Cardiac muscle cell (in vitro differentiated cells and primary cell): Measurements from ENCODE around the gene ZNF268. TPM values are rescaled to one million over a fixed set of nuclear protein-coding genes. Genes with fewer than 3 reads are reported as not detected.

Source experiments
- DNase-seq, 2 donors: peaks; one replicate each; pipeline versions ENCODE4 v3.0.0 to v3.0.0-alpha.2; 2010 to 2017; ENCODE audit warnings: low read depth in 1 of 2, low spot score in 1 of 2
- H3K27ac ChIP-seq: fragments of 200-600 bp; sonication (generic); 2 replicates; pipeline ENCODE4 v1.5.1; 2016
- H3K27me3 ChIP-seq: fragments of 200-600 bp; sonication (generic); 2 replicates; pipeline ENCODE4 v1.6.0; 2016; ENCODE audit warnings: control low read depth
- H3K36me3 ChIP-seq: fragments of 200-600 bp; sonication (generic); 2 replicates; pipeline ENCODE4 v1.5.1; 2016; ENCODE audit warnings: control low read depth
- H3K4me1 ChIP-seq: fragments of 200-600 bp; sonication (generic); 2 replicates; pipeline ENCODE4 v1.8.1; 2017; ENCODE audit warnings: low read depth, mild to moderate bottlenecking, mixed run types
- H3K4me3 ChIP-seq: fragments of 200-600 bp; sonication (generic); 2 replicates; pipeline ENCODE4 v1.5.1; 2016; ENCODE audit warnings: mild to moderate bottlenecking
- H3K9me3 ChIP-seq: fragments of 200-600 bp; sonication (generic); 2 replicates; pipeline ENCODE4 v1.5.1; 2017; ENCODE audit warnings: low read depth, mild to moderate bottlenecking, control low read depth
- CTCF ChIP-seq: IDR thresholded peaks from 2 replicates; pipeline ENCODE4 v1.5.1; 2012; ENCODE audit warnings: low read depth, mild to moderate bottlenecking, low read length
- polyA plus RNA-seq: library from polyadenylated mRNA; unstranded; fragments of >200 nt; fragmentation: Nextera tagmentation; extraction: Ambion mirVana; gene quantifications from 2 replicates; pipeline ENCODE4 v1.2.1, GENCODE V29; 2016
- total RNA-seq: library from RNA; depleted of rRNA; stranded (reverse); fragments of >200 nt; gene quantifications from 2 replicates; pipeline ENCODE4 v1.2.3, GENCODE V29; 2016

The ZNF268 gene
- 21.6 and 34.1 TPM in 2 replicates for total RNA-seq
- polyA plus RNA-seq: 12.4 and 18.0 TPM in 2 replicates

GRCh38 chr12:133181238-133181959, at the start of gene ZNF268:
Gene ZNF268, plus strand, starts transcription at chr12:133181495. Its CDS starts 503 bp downstream, at chr12:133181998.
- Histone ChIP-seq H3K27ac (peak within 1 kb of the TSS; percentile 86), H3K36me3 (peaks cover 6% of the 10 kb centered on the region), H3K27me3 (no peaks in the 10 kb centered on the region), H3K4me1 (peaks cover 5% of the 10 kb centered on the region), H3K9me3 (no peaks in the 10 kb centered on the region), H3K4me3 (peak within 1 kb of the TSS; percentile 93)
- TF ChIP-seq CTCF: peak; percentile 88
- peak; percentile 95 to 96 for DNase-seq

GRCh38 chr12:133135747-133136146, 45.5 kb upstream of the ZNF268 start:
- no peak overlapping the region for H3K4me3 ChIP-seq
- no peak for DNase-seq
- peaks cover 13% of the 10 kb centered on the region for H3K36me3 ChIP-seq
- H3K27me3 ChIP-seq: no peaks in the 10 kb centered on the region
- no peak for TF ChIP-seq CTCF
- H3K9me3 ChIP-seq: no peaks in the 10 kb centered on the region
- H3K4me1 ChIP-seq: peaks cover 3% of the 10 kb centered on the region
- H3K27ac ChIP-seq: no peak overlapping the region

- H3K27ac ChIP-seq: no peak overlapping the region
- H3K4me1 ChIP-seq: no peaks in the 10 kb centered on the region
- peaks cover 3% of the 10 kb centered on the region for H3K9me3 ChIP-seq
- H3K4me3 ChIP-seq: no peak overlapping the region
- peaks cover 30% of the 10 kb centered on the region for H3K36me3 ChIP-seq
- DNase-seq: no peak
- no peaks in the 10 kb centered on the region for H3K27me3 ChIP-seq
- no peak for TF ChIP-seq CTCF
Measured at GRCh38 chr12:133145981-133146380, 35.3 kb upstream of the ZNF268 start.

- Histone ChIP-seq H3K9me3 (peaks cover 22% of the 10 kb centered on the region), H3K27me3 (no peaks in the 10 kb centered on the region), H3K4me1 (no peaks in the 10 kb centered on the region), H3K27ac (no peak overlapping the region), H3K36me3 (peaks cover 56% of the 10 kb centered on the region), H3K4me3 (no peak overlapping the region)
- DNase-seq: no peak
- no peak for TF ChIP-seq CTCF
Measured at GRCh38 chr12:133156125-133156690, 25.1 kb upstream of the ZNF268 start.

GRCh38 chr12:133165776-133166175, 15.5 kb upstream of the ZNF268 start:
- TF ChIP-seq CTCF: no peak
- H3K4me1 ChIP-seq: no peaks in the 10 kb centered on the region
- no peak overlapping the region for H3K27ac ChIP-seq
- no peaks in the 10 kb centered on the region for H3K36me3 ChIP-seq
- DNase-seq: no peak
- no peaks in the 10 kb centered on the region for H3K27me3 ChIP-seq
- no peak overlapping the region for H3K4me3 ChIP-seq
- peaks cover 2% of the 10 kb centered on the region for H3K9me3 ChIP-seq
